HPDE6-E6E7 (cell line): ENCODE measurements around the gene CCNB1.
A peak's percentile ranks its signal among the peaks of the same experiment; 100 is the strongest.
"Not testable (repeated sequence)": the region's sequence is repeated elsewhere in the genome, so short reads cannot be mapped to it uniquely, and the experiment has no call there.

ENCODE experiments used
- DNase-seq: peaks from one replicate; pipeline ENCODE4 v3.0.0; 2011; ENCODE audit warnings: missing footprints; ENCODE audit errors: extremely low spot score

Gene CCNB1

GRCh38 chr5:69184621-69185020 is 17.7 kb downstream of the CCNB1 start:
- no peak for DNase-seq

GRCh38 chr5:69187342-69187741 is 20.4 kb downstream of the CCNB1 start:
- no peak for DNase-seq

DNA sequence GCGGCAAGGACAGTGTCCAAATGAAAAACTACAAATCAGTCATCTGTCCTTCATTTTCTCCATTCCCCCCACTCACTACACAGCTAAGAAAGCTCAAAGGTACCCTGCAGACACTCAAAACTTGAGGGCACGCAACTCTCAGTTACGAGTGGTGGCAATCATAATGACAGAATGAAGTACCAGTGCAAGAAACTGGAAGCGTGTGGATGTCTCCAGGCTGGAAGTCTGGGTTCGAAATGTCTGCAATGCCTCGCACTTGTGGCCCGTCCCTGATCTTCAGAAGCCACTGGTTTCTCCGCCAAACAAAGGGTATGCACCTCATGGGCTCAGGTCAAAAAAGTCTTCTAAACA is 21.8 kb downstream of the CCNB1 start:
- no peak for DNase-seq

DNA sequence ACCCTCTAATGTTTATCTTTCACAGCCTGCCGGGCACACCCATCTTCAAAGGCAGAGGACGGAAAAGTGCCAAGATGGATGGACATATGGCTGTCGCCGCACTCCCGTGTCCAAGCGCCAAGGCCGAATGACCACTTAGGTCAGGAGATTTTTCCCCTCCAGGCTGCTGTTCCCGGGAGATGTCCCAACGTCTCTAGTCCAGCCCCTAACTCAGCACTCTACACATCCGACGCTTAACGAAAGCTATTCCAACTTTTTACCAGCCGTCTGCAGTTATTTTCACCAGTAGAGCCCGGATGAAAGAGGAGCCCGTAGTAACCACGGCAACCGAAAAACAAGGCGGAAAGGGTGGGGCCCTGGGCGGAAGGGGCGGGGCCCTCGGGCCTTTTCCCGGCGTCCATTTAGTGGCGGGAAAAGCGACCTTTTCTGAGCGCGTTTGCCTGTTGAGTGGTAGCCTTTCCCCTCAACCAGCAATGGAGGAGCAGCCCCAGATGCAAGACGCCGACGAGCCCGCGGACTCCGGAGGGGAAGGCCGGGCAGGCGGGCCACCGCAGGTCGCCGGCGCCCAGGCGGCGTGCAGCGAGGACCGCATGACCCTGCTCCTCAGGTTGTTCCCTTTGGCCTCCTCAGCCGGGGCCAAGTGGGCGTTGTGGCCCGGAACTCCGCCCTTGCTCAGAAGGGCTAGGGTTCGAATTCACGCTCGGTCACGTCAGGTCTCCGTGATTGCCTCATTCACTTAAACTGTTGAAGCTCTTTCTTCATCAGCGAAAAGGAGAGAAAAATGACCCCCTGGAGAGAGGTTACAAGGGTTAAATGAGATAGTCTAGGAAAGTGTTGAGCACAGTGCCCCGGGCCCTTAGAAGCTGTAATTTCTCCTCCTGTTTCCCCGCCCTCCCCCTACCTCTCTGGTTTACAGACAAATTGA is 22.5 kb downstream of the CCNB1 start, which contains the start of gene CENPH:
Gene CENPH, plus strand, starts transcription at position 422 of the 925 bp plus-strand sequence. Its CDS starts 52 bp downstream, at position 474.
- DNase-seq = peak; percentile 82

DNA sequence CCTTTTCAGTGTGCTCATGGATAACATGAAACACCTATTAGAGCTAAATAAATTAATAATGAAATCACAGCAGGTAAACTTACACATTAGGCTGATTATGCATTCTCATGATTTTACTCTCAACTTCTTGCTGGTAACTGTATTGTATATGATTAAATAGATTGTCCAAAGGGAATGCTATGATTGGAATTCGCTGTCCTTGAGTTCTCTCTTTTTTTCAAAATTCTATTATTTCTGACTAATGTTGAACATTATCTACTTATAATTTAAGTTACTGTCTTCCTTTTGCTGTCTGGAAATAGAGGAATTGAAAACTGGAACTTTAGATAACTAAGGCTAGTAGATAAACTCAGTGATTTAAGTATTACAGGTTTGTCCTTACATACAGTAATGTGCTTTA is 35.5 kb downstream of the CCNB1 start:
- no peak for DNase-seq

DNA sequence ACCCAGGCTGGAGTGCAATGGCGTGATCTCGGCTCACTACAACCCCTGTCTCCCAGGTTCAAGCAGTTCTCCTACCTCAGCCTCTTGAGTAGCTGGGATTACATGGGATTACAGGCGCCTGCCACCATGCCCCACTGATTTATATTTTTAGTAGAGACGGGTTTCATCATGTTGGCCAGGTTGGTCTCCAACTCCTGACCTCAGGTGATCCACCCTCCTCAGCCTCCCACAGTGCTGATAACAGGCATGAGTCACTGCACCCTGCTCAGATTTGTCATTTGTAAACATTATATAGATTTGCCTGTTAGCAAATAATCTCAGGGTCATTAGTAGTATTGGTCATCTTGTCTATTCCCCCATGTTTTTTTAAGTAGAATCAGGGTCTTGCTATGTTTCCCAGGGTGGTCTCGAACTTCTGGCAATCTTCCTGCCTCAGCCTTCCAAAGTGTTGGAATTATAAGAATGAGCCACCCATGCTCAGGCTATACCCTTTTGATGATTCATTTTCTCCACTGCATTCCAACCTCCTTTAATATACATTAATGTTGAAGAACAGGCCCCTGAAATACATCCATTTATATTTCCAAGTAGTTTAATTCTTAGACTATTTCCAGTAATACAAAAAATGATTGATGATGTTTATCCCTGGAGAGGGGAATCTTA is 39.7 kb downstream of the CCNB1 start:
- DNase-seq = no peak

GRCh38 chr5:69209602-69210001 is 42.7 kb downstream of the CCNB1 start:
- no peak for DNase-seq

DNA sequence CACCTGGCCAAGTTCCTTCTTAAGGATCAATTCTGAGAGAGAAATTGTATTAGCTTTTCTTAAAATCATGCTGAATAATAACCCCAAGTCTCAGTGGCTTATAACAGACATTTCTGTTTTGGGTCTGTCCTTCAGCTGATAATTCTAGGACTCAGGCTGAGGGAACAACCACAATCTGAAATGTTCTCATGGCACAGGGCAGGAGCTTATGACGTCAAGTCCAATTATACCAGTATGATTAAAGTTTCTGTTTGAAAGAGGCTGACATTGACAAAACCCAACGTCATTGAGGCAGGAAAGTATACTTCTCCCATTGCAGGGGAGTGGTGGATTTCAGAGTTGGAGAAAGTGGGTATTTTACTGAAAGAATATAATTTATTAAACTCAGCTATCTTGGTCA is 44.2 kb downstream of the CCNB1 start:
- DNase-seq = no peak

DNA sequence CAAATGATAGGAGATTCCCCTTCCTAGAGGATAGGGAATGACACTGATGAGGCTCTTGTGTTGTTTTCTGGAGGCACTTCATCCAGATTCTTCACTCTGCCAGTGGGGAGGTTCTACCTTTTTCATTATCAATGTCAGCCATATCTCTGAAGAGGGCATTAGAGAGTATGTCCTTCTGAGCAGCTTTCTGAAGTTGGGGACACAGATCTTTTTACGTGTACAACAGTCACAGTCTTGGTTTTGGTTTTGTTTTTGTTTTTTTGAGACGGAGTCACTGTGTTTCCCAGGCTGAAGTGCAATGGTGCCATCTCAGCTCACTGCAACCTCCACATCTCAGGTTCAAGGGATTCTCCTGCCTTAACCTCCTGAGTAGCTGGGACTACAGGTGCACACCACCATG is 45.1 kb downstream of the CCNB1 start:
- DNase-seq = no peak

DNA sequence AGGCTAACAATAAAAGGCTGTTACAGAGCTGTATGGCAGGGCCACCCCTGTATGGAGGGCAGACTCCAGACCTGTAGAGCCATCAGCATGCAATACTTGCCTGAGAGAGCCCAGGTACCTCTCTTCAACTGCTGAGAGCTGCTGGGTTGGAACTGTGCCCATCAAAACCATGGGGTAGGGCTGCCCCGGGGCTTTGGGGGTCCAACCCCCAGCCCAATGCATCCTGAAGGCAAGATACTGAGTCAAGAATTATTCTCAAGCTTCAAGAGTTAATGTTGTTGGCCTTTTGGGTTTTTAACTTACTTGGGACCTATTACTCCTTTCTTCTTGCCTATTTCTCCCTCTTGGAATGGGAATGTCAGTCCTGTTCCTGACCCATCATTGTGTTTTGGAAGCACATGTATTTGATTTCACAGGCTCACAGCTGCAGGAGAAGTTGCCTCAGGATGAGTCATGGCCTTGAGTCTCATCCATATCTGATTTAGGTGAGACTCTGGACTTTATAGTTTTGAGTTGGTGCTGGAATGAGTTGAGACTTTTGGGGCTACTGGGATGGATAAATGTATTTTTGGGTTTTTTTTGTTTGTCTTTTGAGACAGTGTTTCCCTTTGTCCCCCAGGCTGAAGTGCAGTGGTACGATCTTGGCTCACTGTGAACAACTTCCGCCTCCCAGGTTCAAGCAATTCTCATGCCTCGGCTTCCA is 46.7 kb downstream of the CCNB1 start:
- no peak for DNase-seq

GRCh38 chr5:69217151-69217511 is 50.2 kb downstream of the CCNB1 start:
- no peak for DNase-seq

GRCh38 chr5:69217548-69218526 is 50.9 kb downstream of the CCNB1 start:
- peak; percentile 97 for DNase-seq

GRCh38 chr5:69219939-69220338 is 53.0 kb downstream of the CCNB1 start:
- no peak for DNase-seq

DNA sequence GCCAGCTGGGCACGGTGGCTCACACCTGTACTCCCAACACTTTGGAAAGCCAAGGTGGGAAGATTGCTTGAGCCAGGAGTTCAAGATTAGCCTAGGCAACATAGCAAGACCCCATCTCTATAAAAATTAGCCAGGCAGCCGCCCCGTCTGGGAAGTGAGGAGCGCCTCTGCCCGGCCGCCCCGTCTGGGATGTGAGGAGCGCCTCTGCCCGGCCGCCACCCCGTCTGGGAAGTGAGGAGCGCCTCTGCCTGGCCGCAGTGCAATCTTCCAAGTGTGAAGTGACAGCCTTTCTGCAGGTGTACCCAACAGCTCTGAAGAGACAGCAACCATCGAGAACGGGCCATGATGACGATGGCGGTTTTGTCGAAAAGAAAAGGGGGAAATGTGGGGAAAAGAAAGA is 53.4 kb downstream of the CCNB1 start:
- DNase-seq = not testable (repeated sequence)

GRCh38 chr5:69220833-69221232 is 53.9 kb downstream of the CCNB1 start:
- DNase-seq = not testable (repeated sequence)

DNA sequence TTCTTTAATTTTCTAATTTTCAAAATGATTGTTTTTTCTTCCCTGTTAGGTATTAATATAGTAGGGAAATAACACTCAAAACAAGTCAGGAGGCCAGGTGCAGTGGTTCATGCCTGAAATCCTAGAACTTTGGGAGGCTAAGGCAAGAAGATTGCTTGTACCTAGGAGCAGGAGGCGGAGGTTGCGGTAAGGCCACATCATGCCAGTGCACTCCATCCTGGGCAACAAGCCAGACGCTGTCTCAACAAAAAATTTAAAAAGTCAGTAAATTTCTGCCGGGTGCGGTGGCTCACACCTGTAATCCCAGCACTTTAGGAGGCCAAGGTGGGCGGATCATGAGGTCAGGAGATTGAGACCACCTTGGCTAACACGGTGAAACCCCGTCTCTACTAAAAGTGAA is 57.6 kb downstream of the CCNB1 start:
- DNase-seq = no peak

- no peak for DNase-seq
Observed at GRCh38 chr5:69225860-69226259, 58.9 kb downstream of the CCNB1 start.
